IgD-negative memory B cell (primary cell): Measurements from ENCODE around the gene COL17A1. TPM values are rescaled to one million over a fixed set of nuclear protein-coding genes. Genes with fewer than 3 reads are reported as not detected.
A peak's percentile ranks its signal among the peaks of the same experiment; 100 is the strongest.

ENCODE experiments used
- H3K27ac Mint-ChIP-seq, 3 donors: one replicate each; pipeline ENCODE4 v1.8.0; 2020 to 2022; ENCODE audit warnings: mild to moderate bottlenecking in 3 of 3, mixed read lengths in 3 of 3, moderate library complexity in 1 of 3
- H3K27me3 Mint-ChIP-seq: one replicate; pipeline ENCODE4 v1.8.0; 2021; ENCODE audit warnings: mixed read lengths
- H3K36me3 Mint-ChIP-seq: one replicate; pipeline ENCODE4 v1.8.0; 2020; ENCODE audit warnings: mild to moderate bottlenecking, mixed read lengths
- H3K4me1 Mint-ChIP-seq, 3 donors: one replicate each; pipeline ENCODE4 v1.8.0; 2020 to 2022; ENCODE audit warnings: mixed read lengths in 3 of 3, mild to moderate bottlenecking in 1 of 3
- H3K4me3 Mint-ChIP-seq, 4 donors: one replicate each; pipeline ENCODE4 v1.8.0; 2020 to 2022; ENCODE audit warnings: mild to moderate bottlenecking in 4 of 4, mixed read lengths in 4 of 4, moderate library complexity in 3 of 4
- H3K9me3 Mint-ChIP-seq, 3 donors: one replicate each; pipeline ENCODE4 v1.8.0; 2020 to 2021; ENCODE audit warnings: mixed read lengths in 3 of 3, mild to moderate bottlenecking in 1 of 3
- polyA plus RNA-seq: library from polyadenylated mRNA; unstranded; fragments of 300-500 nt; fragmentation: Illumina TruSeq; gene quantifications from one replicate; pipeline ENCODE4 v1.2.3, GENCODE V29; 2021

Gene COL17A1
- polyA plus RNA-seq, 1 donor from 2014 or later = not detected

DNA sequence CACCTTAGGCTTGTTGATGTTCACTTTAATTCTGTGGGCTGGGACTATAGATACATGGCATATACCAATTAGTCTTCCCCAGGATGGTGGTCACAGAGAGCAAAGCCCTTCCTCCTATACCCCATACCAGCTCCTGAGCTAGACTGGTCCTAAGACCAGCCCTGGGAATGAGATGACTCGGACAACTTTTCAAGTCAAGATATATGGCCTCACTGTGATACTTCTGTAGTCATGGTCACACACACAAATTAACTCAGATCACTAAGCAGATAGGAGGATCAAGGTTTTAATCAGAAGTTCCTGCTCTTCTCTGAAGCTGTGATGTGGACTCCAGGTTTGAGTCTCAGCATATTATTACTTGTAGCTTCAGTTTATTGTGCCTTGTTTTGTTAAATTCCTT, 65.7 kb downstream of the COL17A1 start:
- Mint-ChIP-seq H3K4me3 (no peak overlapping the region), H3K9me3 (no peaks in the 10 kb centered on the region), H3K36me3 (peaks cover 19% of the 10 kb centered on the region), H3K27ac (no peak overlapping the region), H3K27me3 (no peaks in the 10 kb centered on the region), H3K4me1 (no peaks in the 10 kb centered on the region)

DNA sequence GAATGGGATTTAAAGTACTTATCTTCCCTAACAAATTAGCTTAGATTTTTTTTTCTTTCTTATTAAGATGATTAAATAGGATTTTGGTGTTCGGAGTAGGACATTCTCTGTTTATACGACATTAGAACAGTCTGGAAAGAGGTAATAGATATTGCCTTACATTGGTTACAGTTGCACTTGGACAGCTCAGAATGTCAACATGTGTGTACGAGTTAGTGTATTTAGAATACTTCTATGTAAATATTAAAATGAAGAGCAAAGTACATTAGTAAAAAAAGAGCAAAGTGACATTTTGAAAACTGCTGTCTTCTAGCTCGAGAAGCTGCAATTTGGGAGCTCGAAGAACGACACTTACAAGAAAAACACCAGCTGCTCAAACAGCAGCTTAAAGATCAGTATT, 67.2 kb downstream of the COL17A1 start:
- no peaks in the 10 kb centered on the region for H3K27me3 Mint-ChIP-seq
- H3K4me3 Mint-ChIP-seq = no peak overlapping the region
- H3K36me3 Mint-ChIP-seq = peaks cover 17% of the 10 kb centered on the region
- H3K4me1 Mint-ChIP-seq = no peaks in the 10 kb centered on the region
- H3K9me3 Mint-ChIP-seq = no peaks in the 10 kb centered on the region
- H3K27ac Mint-ChIP-seq = no peak overlapping the region

DNA sequence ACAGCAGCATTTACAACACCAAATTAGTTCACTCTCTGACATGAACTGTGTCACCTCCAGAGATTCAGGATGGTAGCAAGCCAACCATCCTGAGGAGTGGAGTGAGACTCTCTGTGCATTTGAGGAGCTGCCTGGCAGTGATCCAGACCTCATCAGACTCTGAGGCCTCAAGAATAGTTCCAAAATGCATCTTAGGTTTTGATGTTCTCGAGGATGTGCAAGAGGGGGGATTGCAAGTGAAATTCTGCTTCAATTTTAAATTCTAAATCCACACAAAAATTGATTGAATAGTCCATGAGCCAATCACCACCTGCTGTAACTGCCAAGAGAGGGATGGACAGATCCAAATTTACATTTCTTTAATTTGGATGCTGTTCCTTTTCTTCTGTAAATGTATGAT, 69.0 kb downstream of the COL17A1 start:
- no peaks in the 10 kb centered on the region for H3K4me1 Mint-ChIP-seq
- peaks cover 13% of the 10 kb centered on the region for H3K36me3 Mint-ChIP-seq
- H3K9me3 Mint-ChIP-seq = no peaks in the 10 kb centered on the region
- H3K4me3 Mint-ChIP-seq = no peak overlapping the region
- no peak overlapping the region for H3K27ac Mint-ChIP-seq
- H3K27me3 Mint-ChIP-seq = no peaks in the 10 kb centered on the region

DNA sequence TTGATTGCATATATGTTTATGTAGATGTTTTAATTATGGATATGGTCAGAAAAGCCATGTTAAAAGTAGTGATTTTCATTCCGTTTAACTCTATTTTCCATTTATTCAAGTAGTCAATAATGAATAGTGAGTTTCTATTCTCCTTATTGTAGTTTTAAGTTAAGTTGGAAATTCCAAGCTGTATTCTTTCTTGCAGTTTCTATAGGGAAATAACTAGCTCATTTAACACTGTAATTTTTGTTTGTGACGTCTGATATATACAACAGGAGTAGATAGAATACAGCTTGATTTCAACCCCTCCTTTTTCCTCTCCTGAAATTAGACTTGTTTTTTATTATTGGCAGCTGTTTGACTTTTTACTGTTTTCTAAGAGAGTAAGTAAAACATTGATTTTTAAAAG, 71.5 kb downstream of the COL17A1 start:
- Mint-ChIP-seq H3K36me3 (peaks cover 6% of the 10 kb centered on the region), H3K4me3 (no peak overlapping the region), H3K9me3 (no peaks in the 10 kb centered on the region), H3K27me3 (no peaks in the 10 kb centered on the region), H3K4me1 (no peaks in the 10 kb centered on the region), H3K27ac (no peak overlapping the region)

DNA sequence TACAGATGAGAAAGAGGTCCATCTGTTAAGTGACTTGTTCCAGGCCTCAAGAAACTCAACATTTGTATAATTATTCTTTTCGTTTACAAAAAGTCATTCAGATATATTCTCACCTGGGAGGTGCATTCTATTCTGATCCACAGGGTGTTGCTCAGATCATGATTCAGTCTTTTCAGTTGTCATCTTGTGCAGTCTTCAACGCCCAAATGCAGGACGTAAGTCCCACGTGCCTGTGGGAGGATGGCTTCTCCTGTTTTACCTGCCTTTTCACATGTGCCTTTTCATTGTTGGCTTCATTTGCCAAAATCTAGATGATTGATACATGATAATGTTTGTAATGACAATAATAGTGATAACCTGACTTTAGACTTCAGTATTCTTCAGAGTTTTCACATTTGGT, 72.2 kb downstream of the COL17A1 start:
- Mint-ChIP-seq H3K27ac (peak overlapping the region in 1 of 3 donors; percentile 69), H3K9me3 (no peaks in the 10 kb centered on the region)

DNA sequence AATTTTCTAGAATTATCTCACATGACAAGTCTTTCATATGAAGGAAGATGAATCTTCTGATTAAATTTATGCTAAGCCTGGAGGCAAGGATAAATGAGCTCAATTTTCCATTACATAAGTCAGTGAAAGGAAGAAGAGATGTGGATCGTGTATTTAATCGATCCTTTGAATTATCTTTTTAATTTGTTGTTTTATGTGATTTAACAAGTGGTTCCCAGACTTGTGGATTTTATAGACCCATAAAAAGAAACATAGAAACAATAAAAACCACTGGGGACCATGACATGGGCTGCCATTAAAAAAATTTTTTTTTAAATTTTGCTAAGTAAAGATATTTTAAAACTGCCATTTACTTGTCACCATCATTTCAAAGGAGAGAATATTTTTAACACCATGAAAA, 73.8 kb downstream of the COL17A1 start:
- Mint-ChIP-seq H3K27me3 (no peaks in the 10 kb centered on the region), H3K4me1 (no peaks in the 10 kb centered on the region), H3K9me3 (no peaks in the 10 kb centered on the region), H3K4me3 (no peak overlapping the region), H3K36me3 (peaks cover 7% of the 10 kb centered on the region), H3K27ac (no peak overlapping the region)

More for the DNA sequence above, 72.2 kb downstream of the COL17A1 start:
- H3K4me1 Mint-ChIP-seq = no peaks in the 10 kb centered on the region
- H3K36me3 Mint-ChIP-seq = peaks cover 4% of the 10 kb centered on the region
- H3K27me3 Mint-ChIP-seq = no peaks in the 10 kb centered on the region
- H3K4me3 Mint-ChIP-seq = no peak overlapping the region

DNA sequence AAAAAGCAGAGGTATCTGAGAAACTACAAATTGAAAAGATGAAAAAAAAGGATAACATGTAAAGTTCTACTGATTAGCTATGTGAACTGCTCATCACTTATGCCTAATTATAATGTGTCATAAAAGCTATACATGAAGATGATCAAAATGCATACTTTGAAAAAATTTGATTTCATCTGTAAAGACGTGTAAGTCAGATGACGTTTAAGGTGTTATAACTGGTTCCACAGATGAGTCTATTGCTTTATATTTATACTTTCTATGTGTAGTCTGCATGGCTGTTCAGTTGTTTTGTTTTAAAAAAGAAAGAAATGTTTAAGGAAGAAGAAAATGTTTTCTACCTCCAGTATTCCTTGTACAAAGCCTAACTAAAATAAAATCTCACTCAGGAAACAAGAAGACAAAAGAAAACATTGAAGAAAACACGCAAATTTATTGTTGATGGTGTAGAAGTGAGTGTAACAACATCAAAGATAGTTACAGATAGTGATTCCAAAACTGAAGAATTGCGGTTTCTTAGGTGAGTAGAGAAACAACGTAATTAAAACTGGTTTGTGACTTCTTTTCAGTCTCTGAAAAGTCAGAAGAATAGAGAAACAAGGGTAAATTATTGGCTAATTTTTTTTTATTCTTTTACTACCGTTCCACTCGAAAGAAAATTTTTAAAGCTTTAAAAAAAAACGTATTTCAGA, 80.4 kb downstream of the COL17A1 start:
- no peaks in the 10 kb centered on the region for H3K27me3 Mint-ChIP-seq
- no peak overlapping the region for H3K4me3 Mint-ChIP-seq
- H3K36me3 Mint-ChIP-seq = peaks cover 8% of the 10 kb centered on the region
- H3K4me1 Mint-ChIP-seq = no peaks in the 10 kb centered on the region
- H3K9me3 Mint-ChIP-seq = no peaks in the 10 kb centered on the region
- H3K27ac Mint-ChIP-seq = peak overlapping the region in 1 of 3 donors; percentile 25

DNA sequence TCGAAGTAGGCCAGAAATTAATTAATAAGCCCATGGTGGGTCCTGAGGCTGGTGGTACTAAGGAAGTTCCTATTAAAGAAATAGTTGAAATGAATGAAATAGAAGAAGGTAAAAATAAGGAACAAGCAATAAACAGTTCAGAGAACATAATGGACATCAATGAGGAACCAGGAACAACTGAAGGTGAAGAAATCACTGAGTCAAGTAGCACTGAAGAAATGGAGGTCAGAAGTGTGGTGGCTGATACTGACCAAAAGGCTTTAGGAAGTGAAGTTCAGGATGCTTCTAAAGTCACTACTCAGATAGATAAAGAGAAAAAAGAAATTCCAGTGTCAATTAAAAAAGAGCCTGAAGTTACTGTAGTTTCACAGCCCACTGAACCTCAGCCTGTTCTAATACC, 82.8 kb downstream of the COL17A1 start:
- Mint-ChIP-seq H3K27ac (no peak overlapping the region), H3K4me1 (no peaks in the 10 kb centered on the region), H3K36me3 (peaks cover 8% of the 10 kb centered on the region)

DNA sequence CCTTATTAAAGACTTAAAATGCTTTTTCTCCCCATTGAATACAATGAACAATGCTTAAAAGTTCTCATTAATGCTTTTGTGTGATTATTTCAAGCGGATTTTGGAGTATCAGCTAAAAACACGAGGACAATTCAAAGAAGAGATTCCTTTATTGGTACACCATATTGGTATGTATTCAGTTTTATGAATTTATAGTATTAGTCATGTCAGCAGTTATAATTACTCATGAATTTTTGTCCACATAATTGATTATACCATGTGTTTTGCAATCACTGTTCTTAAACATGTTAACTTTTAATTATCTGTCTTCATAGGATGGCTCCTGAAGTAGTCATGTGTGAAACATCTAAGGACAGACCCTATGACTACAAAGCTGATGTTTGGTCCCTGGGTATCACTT, 86.9 kb downstream of the COL17A1 start:
- peaks cover 14% of the 10 kb centered on the region for H3K36me3 Mint-ChIP-seq
- no peak overlapping the region for H3K4me3 Mint-ChIP-seq
- no peak overlapping the region for H3K27ac Mint-ChIP-seq
- H3K9me3 Mint-ChIP-seq = no peaks in the 10 kb centered on the region
- H3K4me1 Mint-ChIP-seq = peaks cover 0 to 3% (median 2%) of the 10 kb centered on the region in 3 donors
- no peaks in the 10 kb centered on the region for H3K27me3 Mint-ChIP-seq

More for the DNA sequence above, 82.8 kb downstream of the COL17A1 start:
- Mint-ChIP-seq H3K4me3 (no peak overlapping the region), H3K27me3 (no peaks in the 10 kb centered on the region), H3K9me3 (no peaks in the 10 kb centered on the region)

DNA sequence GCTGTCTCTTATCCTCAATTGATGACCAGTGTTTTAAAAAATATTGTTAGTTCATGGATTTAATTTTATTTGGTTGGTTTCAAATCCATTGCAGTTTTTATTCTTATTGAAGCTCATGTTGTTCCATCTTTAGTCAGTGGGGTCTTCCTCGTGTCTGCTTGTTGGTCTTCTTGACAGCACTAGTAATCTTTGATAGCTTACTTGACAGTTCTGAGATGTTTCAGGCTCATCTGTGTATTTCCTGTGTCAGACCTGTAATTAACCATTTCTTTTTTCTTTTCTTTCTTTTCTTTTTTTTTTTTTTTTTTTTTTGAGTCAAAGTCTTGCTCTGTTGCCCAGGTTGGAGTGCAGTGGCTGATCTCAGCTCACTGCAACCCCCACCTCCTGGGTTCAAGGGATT, 90.5 kb downstream of the COL17A1 start:
- Mint-ChIP-seq H3K9me3 (no peaks in the 10 kb centered on the region), H3K4me3 (no peak overlapping the region), H3K4me1 (peaks cover under 1 to 3% (median 3%) of the 10 kb centered on the region in 3 donors), H3K27me3 (no peaks in the 10 kb centered on the region), H3K27ac (no peak overlapping the region), H3K36me3 (peaks cover 11% of the 10 kb centered on the region)

DNA sequence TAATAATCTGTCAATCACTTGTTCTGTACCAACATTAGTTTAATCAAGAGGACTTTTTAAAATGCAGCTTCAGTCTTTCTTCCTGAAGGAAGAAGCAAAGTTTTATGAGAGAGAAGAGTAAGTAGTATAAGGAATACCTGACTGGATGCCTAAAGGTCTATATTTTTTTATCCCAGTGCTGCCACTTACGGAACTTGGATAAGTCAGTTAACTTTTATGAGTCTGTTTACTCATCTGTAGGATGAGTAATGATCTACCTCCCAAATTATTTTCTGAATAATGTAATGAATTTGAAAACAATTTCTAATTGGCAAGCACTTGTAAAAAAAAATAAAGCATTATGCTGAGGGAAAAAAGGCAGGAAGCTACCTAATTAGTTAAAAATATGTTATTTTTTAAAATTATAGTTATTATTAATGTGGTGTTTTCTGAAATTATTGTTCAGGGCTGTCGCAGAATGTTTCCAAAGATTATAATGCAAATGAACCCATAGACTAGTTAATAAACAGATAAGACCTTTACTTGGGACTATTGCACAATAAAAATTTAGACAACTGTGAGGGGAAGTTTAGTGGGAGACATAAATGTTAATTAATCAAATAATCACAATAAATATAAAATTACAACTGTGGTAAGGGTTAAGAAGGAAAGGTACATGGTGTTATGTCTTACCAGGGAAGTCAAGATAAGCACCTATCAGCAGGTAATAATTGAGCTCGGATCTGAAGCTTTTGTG, 94.1 kb downstream of the COL17A1 start:
- peaks cover 4% of the 10 kb centered on the region for H3K36me3 Mint-ChIP-seq
- peaks cover 7 to 14% (median 13%) of the 10 kb centered on the region in 3 donors for H3K4me1 Mint-ChIP-seq

DNA sequence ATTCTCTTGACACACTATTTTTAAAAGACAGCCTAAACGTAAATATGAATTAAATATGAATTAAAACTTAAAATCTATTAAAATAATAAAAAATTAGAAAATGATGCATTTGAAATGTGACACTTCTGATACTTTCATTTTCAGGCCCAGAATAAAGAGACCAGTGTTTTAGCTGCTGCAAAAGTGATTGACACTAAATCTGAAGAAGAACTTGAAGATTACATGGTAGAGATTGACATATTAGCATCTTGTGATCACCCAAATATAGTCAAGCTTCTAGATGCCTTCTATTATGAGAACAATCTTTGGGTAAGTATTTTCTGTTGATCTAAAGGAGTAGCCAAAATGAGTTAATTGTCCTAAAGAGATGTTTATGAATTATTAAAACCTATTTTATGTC, 95.1 kb downstream of the COL17A1 start:
- Mint-ChIP-seq H3K27me3 (no peaks in the 10 kb centered on the region), H3K27ac (no peak overlapping the region), H3K4me3 (no peak overlapping the region), H3K4me1 (peaks cover 11 to 14% (median 13%) of the 10 kb centered on the region in 3 donors), H3K36me3 (peaks cover 2% of the 10 kb centered on the region), H3K9me3 (no peaks in the 10 kb centered on the region)

More for the DNA sequence above, 94.1 kb downstream of the COL17A1 start:
- Mint-ChIP-seq H3K9me3 (no peaks in the 10 kb centered on the region), H3K27me3 (no peaks in the 10 kb centered on the region), H3K4me3 (no peak overlapping the region), H3K27ac (no peak overlapping the region)

DNA sequence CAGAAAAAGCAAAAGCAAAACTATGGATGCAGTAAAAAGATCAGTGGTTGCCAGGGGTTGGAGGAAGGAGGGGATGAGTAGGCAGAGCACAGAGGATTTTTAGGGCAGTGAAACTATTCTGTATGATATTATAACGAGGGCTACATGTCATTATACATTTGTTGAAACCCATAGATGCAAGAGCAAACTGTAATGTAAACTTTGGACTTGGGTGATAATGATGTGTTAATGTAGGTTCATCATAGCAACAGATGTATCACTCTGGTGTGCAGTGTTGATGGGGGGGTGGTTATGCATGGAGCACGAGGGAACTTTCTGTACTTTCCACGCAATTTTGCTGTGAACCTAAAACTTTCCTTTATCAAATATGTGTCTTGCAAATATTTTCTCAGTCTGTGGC, 95.6 kb downstream of the COL17A1 start:
- Mint-ChIP-seq H3K9me3 (no peaks in the 10 kb centered on the region), H3K4me1 (peaks cover 13 to 14% (median 13%) of the 10 kb centered on the region in 3 donors), H3K27me3 (no peaks in the 10 kb centered on the region), H3K36me3 (peaks cover 2% of the 10 kb centered on the region), H3K27ac (peak overlapping the region in 1 of 3 donors; percentile 20), H3K4me3 (no peak overlapping the region)

DNA sequence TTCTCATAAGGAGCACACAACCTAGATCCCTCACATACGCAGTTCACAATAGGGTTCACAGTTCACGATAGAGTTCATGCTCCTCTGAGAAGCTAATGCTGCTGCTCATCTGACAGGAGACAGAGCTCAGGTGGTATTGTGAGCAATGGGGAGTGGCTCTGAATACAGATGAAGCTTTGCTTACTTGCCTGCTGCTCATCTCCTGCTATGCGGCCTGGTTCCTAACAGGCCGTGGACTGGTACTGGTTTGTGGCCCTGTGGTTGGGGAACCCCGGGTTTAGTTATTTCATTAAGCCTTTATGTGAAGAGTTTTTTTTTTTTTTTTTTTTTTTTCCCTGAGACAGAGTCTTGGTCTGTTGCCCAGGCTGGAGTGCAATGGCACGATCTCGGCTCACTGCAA, 99.3 kb downstream of the COL17A1 start:
- peak overlapping the region in 2 of 4 donors; percentile 67 to 83 for H3K4me3 Mint-ChIP-seq
- H3K9me3 Mint-ChIP-seq = no peaks in the 10 kb centered on the region

DNA sequence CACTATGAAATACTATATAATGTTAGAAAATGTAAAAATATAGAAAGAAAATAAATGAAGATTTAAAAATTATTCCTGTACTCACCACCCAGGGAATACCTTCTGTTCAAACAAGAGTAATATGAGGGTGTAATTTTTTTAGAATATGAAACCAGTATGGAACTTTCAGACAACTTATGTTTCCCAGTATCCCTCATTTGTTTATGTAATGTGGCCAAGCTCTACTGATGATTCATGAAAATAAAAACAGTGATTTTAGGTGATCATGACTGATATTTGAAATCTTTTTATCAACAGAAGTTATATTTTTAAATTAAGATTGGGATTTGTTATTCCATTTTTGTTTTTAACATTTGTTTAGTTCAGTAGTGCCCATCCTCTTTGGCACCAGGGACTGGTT, 100.0 kb downstream of the COL17A1 start:
- Mint-ChIP-seq H3K27ac (no peak overlapping the region), H3K4me1 (peaks cover 27 to 39% (median 33%) of the 10 kb centered on the region in 3 donors), H3K4me3 (no peak overlapping the region), H3K36me3 (no peaks in the 10 kb centered on the region), H3K27me3 (no peaks in the 10 kb centered on the region), H3K9me3 (no peaks in the 10 kb centered on the region)

More for the DNA sequence above, 99.3 kb downstream of the COL17A1 start:
- Mint-ChIP-seq H3K4me1 (peaks cover 24 to 36% (median 29%) of the 10 kb centered on the region in 3 donors), H3K36me3 (no peaks in the 10 kb centered on the region), H3K27me3 (no peaks in the 10 kb centered on the region), H3K27ac (peak overlapping the region in 1 of 3 donors; percentile 76)
